ENCODE results near the gene SLC35F5.
"Not testable (repeated sequence)": the region's sequence is repeated elsewhere in the genome, so short reads cannot be mapped to it uniquely, and the experiment has no call there.

The SLC35F5 gene

DNA sequence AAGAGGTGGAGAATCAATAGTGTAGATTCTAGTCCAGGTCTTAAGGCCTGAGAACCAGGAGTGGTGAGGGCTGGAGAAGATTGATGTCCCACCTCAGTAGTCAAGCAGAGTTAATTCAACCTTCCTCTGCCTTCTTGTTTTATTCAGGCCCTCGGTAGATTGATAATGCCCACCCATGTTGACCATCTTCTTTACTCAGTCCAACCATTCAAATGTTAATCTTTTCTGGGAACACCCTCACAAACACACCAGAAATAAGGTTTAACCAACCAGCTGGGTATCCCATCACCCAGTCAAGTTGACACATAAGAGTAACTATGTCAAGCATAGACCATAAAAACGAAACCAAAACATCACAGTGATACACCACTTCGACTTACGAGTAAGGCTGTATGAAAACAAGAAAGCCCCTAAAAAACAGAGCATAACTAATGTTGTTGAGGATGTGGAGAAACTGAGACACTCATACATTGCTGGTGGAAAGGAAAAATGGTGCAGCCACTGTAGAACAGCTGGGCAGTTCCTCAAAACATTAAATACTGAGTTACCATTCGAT, 57.5 kb downstream of the SLC35F5 start:
- DNase-seq (ENCODE audit: insufficient read length, low spot score) (no peak), FAIRE-seq (no peak)

DNA sequence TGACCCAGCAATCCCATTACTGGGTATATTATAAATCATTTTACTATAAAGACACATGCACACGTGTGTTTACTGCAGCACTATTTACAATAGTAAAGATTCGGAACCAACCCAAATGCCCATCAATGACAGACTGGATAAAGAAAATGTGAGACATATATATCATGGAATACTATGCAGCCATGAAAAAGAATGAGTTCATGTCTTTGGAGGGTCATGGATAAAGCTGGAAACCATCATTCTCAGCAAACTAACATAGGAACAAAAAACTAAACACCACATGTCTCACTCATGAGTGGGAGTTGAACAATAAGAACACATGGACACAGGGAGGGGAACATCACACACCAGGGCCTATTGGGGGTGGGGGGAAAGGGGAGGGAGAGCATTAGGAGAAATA, 58.2 kb downstream of the SLC35F5 start:
- not testable (repeated sequence) for FAIRE-seq; DNase-seq (ENCODE audit: insufficient read length, low spot score)

DNA sequence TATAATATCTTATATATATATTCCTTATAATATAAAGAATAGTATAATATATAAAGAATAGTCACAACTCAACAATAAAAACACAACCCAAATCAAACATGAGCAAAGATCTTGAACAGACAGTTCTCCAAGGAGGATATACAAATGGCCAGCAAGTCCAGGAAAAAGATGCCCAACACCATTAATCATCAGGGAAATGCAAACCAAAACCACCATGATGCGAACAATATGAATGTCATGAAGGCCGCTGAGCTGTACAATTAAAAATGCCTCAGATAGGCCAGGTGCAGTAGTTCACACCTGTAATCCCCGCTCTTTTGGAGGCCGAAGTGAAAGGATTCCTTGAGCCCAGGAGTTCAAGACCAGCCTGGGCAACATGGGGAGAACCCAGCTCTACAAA, 58.9 kb downstream of the SLC35F5 start:
- DNase-seq (ENCODE audit: insufficient read length, low spot score) = no peak
- FAIRE-seq = no peak

DNA sequence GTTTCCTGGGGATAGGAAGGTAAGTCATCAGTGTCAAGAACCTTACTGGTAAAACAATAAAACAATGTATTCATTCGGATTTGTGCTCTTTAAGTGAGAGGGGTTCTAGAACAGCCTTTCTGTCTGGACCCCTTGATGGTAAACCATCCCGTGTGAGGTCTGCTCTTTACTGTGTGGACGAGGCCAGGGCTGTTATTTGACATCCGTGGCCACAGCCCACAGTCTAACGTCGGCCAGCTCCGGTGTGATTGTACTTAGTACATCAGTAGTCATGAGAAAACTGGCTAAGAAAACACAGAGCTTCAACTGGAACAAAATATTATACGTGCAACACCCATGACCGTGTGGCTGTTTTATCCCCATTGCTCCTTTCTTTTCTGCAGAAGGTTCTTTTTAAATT, 62.0 kb downstream of the SLC35F5 start:
- DNase-seq (ENCODE audit: insufficient read length, low spot score) (no peak), FAIRE-seq (no peak)

DNA sequence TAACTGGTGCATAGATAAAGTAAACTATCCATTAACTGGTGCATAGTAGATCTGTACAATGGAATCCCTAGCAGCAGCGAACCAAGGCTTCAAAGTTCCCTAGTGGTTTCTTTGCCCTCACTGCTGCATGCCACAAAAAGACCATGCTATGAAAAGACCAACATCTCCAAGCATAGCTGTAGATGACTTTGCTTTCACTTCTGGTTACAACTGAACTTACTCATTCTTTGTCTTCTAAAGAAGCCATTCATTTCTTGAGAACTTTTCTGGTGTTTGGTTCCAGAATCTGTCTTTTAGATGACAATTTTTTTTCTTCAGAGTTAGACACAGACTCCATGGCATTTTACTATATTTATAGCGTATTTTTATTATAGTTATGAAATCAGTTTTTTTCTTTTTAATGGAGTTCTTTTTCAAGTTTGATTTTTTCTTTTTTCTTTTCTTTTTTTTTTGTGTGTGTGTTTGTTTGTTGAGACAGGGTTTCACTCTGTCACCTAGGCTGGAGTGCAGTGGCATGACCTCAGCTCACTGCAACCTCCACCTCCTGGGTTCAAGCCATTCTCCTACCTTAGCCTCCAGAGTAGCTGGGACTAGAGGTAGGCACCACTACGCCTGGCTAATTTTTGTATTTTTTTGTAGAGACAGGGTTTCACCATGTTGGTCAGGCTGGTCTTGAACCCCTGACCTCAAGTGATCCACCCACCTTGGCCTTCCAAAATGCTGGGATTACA, 63.6 kb downstream of the SLC35F5 start:
- DNase-seq (ENCODE audit: insufficient read length, low spot score) = no peak
- FAIRE-seq = no peak

DNA sequence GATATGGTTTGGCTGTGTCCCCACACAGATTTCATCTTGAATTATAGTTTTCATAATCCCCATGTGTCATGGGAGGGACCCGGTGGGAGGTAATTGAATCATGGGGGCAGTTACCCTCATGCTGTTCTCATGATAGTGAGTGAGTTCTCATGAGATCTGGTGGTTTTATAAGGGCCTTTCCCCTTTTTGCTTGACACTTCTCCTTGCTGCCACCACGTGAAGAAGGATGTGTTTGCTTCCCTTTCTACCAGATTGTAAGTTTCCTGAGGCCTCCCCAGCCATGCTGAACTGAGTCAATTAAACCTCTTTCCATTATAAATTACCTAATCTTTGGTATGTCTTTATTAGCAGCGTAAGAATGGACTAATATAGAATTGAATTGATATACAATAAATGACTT, 65.6 kb downstream of the SLC35F5 start:
- not testable (repeated sequence) for FAIRE-seq; DNase-seq (ENCODE audit: insufficient read length, low spot score)

DNA sequence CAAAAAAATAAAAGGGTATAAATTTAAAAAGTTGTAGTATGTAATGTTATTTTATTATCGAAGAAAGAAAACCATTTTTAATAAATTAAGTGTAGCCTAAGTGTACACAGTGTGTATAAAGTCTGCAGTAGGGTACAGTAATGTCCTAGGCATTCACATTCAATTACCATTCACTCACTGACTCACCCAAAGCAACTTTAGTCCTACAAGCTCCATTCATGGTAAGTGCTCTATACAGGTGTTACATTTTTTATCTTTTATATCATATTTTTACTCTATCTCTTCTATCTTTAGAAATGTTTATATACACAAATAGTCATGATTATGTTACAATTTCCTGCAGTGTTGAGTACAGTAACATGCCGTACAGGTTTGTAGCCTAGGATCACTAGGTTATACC, 69.9 kb downstream of the SLC35F5 start:
- DNase-seq (ENCODE audit: insufficient read length, low spot score) (no peak), FAIRE-seq (no peak)

DNA sequence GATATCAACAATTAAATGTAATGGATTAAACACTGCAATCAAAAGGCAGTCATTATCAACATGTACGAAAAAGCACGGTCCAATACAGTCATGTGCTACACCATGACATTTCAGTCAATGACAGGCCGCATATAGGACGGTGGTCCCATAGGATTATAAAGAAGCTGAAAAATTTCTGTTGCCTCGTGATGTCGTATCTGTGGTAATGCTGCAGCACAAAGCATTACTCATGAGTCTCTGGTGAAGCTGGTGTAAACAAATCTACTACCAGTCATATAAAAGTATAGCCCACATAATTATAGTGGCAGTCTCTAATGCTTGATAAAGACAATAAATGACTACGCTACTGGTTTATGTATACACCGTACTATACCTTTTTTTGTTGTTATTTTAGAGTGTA, 71.0 kb downstream of the SLC35F5 start:
- no peak for FAIRE-seq
- no peak for DNase-seq (ENCODE audit: insufficient read length, low spot score)

DNA sequence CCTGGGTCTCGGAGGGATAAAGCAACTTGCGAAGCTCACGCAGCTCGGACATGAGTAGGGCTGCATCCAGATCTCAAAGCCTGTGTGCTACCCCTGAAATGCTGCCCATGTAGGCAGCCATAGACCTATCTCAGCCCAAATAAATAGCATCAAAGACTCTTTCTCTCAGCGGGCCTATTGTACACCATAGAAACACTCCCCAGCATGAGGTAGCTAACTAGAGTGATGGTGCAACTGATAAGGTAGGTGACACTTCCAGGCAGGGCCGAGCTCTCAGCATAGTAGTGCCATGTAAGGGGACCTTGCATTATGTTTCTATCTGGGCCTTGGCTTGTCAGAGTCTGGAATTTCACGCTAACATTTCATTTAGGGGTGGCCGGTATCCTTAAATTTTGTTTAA, 77.0 kb downstream of the SLC35F5 start:
- DNase-seq (ENCODE audit: insufficient read length, low spot score) (no peak), FAIRE-seq (no peak)

DNA sequence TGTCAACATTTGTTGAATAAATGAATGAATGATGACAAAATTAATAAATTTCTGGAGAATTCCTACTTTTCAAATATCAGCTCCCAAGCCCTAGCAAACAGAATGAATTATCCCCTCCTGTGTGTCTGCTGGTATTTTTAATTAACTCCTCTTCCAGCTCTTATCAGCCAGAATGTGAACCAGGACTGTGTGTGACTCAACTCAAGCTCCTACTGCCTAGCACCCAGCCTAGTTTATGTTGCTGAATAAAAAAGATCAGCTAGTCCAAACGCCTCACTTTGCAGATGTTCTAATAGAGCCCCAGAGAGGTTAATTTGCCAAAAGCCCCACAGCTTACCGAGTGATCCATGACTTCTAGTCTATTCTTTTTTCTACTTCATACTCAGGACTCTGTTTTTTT, 79.1 kb downstream of the SLC35F5 start:
- FAIRE-seq = no peak
- no peak for DNase-seq (ENCODE audit: insufficient read length, low spot score)

DNA sequence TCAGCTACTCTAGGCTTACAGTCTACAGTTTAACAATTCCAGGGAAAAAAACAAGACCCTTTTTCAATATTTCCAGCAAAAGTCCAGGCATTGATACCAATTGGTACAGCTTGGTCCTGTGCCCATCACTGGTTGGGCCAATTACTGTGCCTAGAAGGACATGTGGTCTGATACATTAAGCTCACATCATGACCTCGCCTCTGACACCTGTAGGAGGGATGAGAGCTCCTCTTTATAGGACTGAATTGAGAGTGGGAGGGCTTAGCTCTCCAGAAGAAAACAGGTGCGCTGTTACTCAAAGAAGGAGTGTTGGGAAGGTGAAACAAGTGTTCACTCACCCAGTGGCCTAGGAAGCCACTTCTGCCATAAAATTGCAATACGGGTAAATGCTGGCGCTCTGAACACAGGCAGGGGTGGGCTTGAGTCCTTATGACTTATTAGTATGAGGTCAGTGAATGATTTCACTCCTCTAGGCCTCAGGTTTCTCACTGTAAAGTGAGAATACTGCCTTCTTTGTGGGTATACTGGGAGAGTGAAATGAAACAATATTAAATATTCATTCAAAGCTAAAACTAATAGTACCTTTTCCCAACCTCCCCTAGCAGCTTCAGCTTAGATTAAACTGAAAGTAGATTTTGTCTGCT, 79.7 kb downstream of the SLC35F5 start:
- DNase-seq (ENCODE audit: insufficient read length, low spot score) (no peak), FAIRE-seq (no peak)

DNA sequence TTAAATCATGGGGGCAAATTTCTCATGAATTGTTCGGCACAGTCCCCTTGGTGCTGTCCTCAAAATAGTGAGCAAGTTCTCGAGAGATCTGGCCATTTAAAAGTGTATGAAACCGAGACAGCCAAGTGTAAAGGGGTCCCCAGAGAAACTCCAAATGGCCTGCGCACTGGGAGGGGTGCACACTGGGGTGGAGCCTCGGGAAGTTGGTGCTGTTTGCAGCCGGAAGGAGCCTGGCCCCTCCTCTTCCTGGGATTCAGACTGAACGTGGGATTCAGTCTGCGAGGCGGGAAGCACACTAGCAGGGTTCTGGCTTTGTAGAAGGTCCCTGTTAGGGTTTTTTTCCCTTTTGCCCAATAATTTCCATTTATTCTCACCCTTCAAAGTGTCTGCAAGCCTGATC, 80.6 kb downstream of the SLC35F5 start:
- no peak for FAIRE-seq
- no peak for DNase-seq (ENCODE audit: insufficient read length, low spot score)

DNA sequence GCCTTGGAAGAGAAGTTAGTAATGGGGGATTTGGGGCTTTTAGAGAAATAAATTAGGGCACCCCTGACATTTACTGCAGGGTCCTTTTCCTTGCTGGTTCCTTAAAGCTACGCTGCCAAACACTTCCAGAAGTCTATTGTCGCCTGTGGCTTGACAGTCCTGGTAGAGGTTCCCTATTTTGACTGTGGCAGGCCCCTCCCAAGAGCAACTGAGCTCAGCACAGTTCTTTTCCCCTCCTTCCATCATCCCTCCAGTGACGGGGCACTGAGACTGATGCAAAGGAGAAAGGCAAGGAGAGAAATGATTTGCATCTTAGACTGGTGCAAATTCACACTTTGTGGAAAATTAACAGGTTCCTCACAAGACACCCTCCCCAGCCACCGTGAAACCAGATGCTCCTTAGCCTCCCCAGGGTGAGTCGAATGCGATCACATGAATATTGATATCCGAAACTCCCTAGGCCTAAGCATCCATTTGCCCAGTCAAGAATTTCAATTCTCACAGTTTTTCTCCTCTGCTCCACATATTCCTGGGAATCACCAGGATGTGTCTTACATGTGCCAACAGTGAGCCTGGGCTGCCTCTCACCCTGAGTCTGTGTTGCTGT, 84.0 kb downstream of the SLC35F5 start:
- DNase-seq (ENCODE audit: insufficient read length, low spot score) = no peak
- FAIRE-seq = no peak

DNA sequence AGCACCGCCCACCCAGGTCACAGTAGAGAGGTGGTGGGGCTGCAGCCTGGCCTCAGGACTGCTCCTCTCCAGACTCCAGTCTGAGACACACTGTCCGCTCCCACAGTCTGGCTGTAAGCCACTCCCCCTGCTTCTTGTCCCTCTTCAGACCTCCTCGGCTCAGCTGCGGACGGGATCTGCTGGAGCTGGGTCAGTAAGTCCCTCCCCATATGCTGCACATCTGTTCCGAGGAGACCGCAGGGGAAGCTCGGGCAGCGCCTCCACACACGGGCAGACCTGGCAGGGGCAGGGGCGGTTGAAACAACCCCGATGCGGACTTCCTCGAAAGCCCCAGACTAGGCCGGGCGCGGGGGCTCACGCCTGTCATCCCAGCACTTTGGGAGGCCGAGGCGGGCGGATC, 87.4 kb downstream of the SLC35F5 start:
- FAIRE-seq; DNase-seq (ENCODE audit: insufficient read length, low spot score): not testable (repeated sequence)

DNA sequence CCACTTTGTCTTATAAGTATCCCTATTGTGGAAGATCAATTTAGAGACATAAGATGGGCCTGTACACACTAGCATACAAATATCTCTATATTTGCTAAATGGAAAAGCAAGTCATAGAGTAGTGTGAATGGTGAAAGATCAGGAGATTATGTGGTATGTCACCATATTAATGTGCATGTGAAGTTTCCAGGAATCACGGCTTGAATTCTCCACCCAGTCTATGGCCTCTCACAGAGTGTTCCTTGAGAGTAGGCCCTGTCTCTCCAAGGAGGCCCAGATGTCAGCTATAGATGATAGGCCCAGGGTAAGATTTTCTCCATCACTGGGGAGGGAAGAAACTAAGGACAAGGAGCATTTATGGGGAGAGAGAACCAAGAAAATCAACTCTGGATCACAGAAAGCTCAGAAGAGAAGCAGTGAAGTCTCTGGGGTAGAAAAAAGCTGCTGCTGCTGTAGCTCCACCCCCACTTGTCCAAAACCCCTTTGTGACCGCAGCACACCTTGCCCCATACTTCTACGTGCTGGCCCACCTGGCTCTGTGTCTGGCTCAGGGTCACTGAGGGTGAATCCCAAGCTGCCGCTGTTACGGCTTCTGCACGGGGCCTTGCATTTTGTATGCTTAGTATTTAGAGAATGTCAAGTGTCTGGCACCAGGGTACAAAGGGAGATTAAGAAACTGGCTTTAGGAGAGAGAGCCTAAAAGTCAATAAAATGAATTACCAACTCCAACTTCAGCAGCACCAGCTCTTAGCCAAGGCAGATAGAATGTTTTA, 91.5 kb downstream of the SLC35F5 start:
- not testable (repeated sequence) for FAIRE-seq; DNase-seq (ENCODE audit: insufficient read length, low spot score)

DNA sequence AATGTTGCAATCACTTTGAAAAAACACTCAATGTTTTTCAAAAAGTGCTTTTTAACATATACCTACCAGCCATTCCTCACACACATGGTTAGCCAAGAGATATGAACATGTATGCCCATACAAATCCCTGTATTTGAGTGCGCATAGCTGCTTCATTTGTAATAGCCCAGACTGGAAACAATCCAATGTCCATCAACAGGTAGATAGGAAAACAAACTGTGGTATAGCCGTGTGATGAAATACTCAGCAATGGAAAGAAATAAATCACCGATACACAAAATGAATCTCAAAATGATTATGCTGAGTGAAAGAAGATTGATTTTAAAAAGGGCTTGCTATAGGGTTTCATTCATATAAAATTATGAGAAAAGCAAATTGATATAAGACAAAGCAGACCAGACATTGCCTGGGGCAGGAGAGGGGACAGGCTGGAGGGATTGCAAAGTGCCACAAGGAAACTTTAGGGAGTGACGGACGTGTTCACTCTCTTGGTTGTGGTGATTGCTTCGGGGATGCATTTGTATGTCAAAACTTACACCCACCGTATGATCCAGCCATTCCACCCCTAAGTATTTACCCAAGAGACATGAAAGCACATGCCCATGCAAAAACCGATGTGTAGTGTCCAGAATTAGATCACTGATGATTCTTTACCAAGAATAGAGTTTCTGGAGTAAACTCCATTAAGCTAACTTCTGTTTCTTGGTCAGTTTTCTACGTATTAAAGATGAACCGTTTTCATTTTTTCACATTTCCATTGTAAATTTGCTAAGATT, 93.0 kb downstream of the SLC35F5 start:
- FAIRE-seq; DNase-seq (ENCODE audit: insufficient read length, low spot score): not testable (repeated sequence)

All from HTR-8/SVneo (cell line).